ENCODE measurements around the gene ACSL5.

The ACSL5 gene

GRCh38 chr10:112466802-112467201, 92.9 kb downstream of the ACSL5 start:
- Mint-ChIP-seq H3K27me3 (ENCODE audit: low read depth) (no peaks in the 10 kb centered on the region), H3K9me3 (no peaks in the 10 kb centered on the region), H3K4me1 (ENCODE audit: low read depth) (peaks cover 2% of the 10 kb centered on the region), H3K27ac (no peak overlapping the region), H3K4me3 (no peak overlapping the region), H3K36me3 (ENCODE audit: low read depth) (peaks cover 20% of the 10 kb centered on the region)

GRCh38 chr10:112467541-112468075, 93.7 kb downstream of the ACSL5 start:
- H3K4me1 Mint-ChIP-seq (ENCODE audit: low read depth), result peaks cover 5% of the 10 kb centered on the region
- peaks cover 18% of the 10 kb centered on the region for H3K36me3 Mint-ChIP-seq (ENCODE audit: low read depth)
- H3K27me3 Mint-ChIP-seq (ENCODE audit: low read depth), result no peaks in the 10 kb centered on the region
- no peaks in the 10 kb centered on the region for H3K9me3 Mint-ChIP-seq
- no peak overlapping the region for H3K4me3 Mint-ChIP-seq
- no peak overlapping the region for H3K27ac Mint-ChIP-seq

DNA sequence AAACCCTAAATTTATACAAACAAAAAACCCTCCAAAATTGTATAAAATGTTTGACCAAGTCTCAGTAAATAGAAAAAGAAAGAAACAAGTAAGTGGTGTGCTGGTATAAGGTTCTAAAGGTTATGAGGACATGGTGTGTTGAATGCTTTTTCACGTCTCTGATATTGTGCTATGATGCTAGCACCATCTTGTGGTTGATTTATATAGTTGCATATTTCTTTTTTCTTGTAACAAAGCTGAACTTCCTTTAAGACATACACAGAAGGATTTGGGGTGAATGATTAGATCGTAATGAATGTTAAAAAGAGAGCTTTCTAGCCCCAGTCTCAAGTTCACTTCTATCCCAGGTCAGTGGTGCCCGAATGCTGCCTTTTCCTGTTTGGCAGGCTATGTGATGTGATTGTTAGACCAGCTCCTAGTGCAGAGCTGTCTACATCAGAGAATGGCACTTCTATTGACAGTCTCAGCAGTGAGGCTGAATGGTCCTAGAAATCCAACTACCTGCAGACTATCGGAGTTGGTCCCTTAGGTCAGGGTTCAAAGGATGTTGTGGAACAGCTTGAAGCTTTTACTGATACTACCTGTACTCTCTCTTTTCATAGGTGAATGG, 98.1 kb downstream of the ACSL5 start:
- no peak overlapping the region for H3K4me3 Mint-ChIP-seq
- H3K27ac Mint-ChIP-seq, result no peak overlapping the region
- peaks cover 4% of the 10 kb centered on the region for H3K4me1 Mint-ChIP-seq (ENCODE audit: low read depth)
- no peaks in the 10 kb centered on the region for H3K27me3 Mint-ChIP-seq (ENCODE audit: low read depth)
- no peaks in the 10 kb centered on the region for H3K9me3 Mint-ChIP-seq
- peaks cover 2% of the 10 kb centered on the region for H3K36me3 Mint-ChIP-seq (ENCODE audit: low read depth)

- H3K4me3 Mint-ChIP-seq, result no peak overlapping the region
- no peaks in the 10 kb centered on the region for H3K36me3 Mint-ChIP-seq (ENCODE audit: low read depth)
- no peak overlapping the region for H3K27ac Mint-ChIP-seq
- no peaks in the 10 kb centered on the region for H3K27me3 Mint-ChIP-seq (ENCODE audit: low read depth)
- peaks cover 7% of the 10 kb centered on the region for H3K4me1 Mint-ChIP-seq (ENCODE audit: low read depth)
- no peaks in the 10 kb centered on the region for H3K9me3 Mint-ChIP-seq
These were observed 101.8 kb downstream of the ACSL5 start for GRCh38 chr10:112475575-112476218.
